HL-60/S4 (cell line): ENCODE measurements around the gene ADH7.

Experiments
- in situ Hi-C: fragments of 300-500 bp; cut with MboI; formaldehyde crosslinking; loops from 2 replicates; pipeline ENCODE4 v1.14.3; 2022; ENCODE audit warnings: low sequenced_read_pairs

Gene ADH7

DNA sequence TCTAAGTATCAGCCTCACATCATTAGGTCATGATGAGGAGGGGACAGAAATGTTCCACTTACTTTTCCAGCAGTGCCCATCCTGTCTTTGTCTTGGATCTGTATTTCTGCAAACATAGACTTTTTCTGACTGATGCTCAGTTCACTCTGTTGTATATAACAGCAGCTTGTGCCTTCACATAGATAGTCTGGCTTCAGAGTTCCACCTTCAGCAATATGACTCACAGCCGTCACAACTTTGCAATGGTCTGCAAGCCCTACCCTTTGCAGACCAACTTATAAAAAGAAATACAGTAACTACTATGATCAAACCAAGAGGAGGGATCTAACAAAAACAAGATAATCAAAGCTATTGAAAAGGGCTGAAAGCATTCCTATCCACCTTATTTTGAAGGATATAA is at the start of gene ADH7:
TSS of gene ADH7 (minus strand) at position 189 of the 400 bp plus-strand sequence. CDS start at position 80, 109 bp downstream.
- in situ Hi-C loops = no loop called here

DNA sequence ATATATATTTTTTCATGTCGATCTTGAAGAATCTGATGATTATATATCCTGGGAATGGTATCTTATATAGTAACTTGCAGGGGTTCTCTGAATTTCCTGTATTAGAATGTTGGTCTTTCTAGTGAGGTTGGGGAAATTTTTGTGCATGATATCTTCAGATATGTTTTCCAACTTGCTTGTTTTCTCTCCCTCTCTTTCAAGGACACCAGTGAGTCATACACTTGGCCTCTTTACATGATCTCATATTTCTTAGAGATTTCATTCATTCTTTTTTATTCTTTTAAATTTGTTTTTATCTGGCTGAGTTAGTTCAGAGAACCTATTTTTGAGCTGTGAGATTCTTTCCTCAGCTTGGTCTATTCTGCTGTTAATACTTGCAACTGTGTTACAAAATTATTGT is 48.5 kb upstream of the ADH7 start:
- in situ Hi-C loops = no loop called here

DNA sequence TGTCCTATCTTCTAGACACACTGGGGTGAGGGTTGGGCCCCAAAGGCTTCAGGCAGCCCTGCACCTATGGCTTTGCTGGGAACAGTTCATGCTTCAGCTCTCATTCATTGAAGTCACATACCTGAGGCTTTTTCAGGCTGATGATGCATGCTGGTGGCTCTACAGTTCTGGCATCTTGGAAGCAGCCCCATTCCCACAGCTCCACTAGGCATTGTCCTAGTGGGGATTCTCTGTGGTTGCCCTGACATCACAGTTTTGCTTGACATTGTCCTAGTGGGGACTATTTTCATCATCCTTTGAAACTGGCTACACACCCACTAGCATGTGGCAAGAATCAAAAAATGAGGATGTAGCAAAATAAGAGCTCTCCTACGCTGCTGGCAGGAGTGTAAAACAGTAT is 38.0 kb upstream of the ADH7 start:
- in situ Hi-C loops = no loop called here

DNA sequence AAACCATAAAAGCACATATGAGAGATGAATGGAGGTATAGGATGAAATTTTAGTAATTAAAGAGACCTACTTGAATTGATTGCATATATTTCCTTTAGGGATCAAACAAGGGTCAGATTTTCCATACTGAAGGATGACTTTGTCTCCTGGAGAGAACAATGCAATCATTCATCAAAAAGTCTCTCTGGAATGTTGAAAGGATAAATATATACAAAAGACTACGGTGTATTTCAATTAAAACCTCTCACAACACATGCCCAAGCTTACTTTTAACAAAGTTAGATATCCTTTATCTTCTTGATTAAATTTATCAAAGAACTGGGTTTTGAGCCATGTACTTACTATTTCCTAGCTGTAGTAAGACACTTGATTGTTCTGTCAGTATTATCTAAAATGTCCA is 36.8 kb upstream of the ADH7 start:
- in situ Hi-C loops = no loop called here

DNA sequence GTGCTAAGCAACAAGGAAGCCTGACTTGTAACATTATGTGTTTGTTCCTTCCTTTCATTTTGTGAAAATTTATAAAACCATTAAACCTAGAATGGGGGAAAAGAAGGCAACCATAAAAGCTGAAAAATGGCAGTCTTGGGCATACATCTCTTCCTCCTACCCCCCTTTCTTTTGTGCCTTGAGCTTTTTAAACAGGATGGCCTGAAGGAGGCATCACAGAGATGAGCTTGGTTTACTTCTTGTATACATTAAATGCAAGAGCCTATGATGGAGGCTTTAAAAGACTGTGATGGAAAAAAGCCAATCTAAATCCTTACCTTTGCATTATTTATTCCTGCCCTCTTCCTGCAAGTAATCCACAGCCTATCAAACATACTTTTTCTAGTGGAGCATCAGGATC is 36.2 kb upstream of the ADH7 start:
- in situ Hi-C loops = no loop called here

DNA sequence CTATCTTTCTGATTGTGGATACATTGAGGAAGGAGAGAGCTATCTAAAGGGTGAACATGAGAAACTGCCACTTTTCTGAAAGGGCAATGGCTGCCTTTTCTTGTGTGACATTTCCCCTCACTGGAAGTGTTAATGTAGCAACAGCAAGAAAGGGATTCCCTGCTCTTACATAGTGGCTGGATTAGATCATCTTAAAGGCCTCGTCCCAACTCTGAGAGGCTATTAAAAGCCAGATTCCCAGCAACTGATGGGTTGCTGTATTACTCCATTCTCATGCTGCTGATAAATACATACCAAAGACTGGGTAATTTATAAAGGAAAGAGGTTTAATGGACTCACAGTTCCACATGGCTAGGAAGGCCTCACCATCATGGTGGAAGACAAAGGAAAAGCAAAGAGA is 33.7 kb upstream of the ADH7 start:
- in situ Hi-C loops = no loop called here

DNA sequence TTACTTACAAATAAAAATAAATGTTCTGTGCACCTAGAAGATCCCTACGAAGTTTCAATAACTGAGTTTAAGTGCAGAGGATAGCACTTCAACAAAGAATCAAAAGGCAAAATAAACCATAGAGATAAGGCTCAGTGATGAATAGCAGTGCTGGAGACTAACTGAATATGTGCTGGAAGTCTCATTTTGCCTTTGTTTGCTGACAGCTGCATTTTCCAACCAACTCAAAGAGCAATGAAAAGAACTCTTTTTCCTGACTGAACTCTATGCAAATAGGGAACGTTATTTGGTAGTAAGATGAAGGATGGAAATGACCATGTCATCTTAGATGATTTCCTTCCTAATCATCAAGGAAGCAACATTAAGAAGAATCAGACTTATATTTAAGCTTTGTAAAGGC is 32.7 kb upstream of the ADH7 start:
- in situ Hi-C loops = no loop called here

DNA sequence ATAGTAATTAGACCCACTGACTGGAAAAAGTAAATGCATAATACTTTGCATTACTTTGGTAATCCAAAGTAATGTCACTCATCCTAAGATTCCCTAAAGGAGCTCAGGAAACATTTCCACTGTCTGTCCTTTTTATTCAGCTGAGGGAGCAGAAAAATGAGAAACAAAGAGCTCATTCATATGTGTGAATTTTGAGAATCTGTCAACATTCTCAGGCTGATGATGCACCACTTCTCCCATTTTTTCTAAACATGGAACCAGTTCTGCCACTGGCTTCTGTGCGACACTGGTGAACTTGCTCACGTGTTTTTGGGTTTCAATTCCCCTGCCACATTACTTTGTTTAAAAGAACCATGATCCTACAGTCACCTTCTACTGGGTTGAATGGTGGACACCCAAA is 28.4 kb upstream of the ADH7 start:
- in situ Hi-C loops = no loop called here

DNA sequence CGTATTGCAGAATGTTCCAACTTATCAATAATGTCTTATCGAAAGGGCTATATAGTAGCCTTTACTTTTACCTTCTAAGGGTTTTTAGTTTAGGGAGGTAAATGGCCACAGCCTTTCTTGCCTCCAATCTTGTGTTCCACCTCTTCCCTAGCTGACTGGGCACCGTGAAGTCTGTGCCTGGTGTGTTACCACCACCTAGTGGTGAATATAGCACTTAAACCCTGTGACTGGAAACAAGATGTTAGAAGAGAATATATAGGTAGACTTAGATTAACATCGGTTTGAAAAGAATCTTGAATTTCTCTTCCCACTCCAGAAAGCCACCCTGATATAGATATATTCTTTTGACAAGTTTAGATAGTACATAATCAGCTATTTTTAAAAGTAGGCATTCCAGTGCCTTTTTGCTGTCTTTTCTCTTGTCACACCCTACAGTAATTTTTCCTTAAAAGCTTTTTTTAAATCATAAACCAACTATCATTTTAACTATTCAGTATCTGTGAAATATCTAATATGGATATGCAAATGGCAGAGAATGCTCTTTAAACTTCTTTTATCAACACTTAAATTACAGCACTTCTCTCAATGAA is 27.8 kb upstream of the ADH7 start:
- in situ Hi-C loops = no loop called here

DNA sequence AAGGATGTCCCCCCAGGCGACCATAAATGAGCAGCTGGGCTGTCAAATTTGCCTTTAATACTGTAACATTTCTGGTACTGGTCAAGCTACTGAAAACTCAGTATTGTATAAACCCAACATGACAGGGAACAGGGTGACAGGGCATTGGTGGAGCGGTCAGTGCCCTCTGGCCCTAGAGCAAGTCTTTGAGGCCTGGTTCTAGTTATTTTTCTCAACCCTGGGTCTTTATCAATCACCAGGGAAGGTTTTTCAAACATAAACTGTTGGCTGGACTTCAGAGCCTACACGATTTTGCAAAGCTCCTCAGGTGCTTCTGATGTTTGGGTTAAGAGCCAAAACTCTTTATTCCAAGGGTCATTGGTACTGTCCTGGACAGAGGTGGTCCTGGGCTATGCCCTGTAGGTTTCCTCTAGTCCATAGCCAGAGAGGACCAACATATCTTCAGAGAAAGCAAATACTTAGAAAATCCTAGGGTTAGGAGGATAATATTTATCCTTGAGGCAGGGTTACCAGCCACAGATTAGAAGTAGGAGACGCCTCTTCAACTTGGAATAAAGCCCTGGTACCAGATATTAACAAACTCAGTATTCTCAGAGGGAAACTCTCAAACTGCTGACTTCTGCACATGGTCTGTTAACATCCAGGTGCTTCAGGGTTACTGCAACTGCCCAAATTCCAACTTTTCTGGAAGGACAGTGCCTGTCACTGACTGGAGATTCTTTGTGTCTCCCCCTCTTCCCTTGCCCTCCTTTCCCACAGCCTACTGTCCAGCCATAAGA is 26.7 kb upstream of the ADH7 start:
- in situ Hi-C loops = no loop called here

DNA sequence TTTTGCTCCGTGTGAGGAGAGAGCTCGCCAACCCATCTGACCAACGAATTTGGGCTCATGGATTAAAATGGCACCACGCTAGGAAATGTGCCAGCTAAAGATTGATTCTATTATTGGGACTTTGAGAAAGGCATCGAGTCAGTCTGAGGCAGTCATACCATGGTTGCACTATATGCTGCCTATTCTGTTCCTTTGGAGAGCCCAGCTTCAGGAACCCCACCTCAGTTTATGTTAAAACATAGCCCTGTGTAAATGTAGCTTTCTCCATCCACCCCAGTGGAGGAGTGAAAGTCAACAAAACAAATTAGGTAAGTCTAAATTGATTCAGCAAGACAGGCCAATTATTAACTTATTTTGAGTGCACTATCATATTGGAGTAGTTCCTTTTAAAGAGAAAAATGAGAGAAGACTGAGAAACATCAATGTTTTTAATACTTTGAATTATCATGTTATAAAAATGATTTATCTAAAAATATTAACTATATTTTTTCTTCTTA is 24.5 kb upstream of the ADH7 start:
- in situ Hi-C loops = no loop called here

DNA sequence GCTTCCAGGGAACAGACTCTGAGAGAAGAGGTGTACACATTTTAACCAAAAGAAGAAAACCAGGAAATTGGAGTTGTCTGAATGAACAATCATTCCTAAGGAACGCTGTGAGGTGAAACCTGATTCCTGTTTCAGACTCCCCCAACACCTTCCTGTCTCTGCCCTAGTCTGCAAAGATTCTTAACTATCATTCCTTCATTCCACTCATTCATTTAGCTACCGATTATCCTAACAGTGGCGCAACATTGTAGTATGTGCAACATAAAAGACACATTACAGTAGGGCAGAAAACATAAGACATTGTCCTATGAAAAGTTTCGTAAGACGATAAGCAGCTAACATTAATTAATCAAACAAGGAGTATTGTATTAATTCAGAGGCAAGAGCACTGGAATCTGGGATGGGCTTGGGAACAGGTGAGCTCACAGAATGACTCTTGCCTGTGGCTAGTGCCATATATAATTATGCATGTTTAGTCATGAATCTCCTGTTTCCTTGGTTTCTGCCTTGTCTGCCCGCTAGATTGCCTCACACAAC is 23.8 kb upstream of the ADH7 start:
- in situ Hi-C loops = no loop called here

DNA sequence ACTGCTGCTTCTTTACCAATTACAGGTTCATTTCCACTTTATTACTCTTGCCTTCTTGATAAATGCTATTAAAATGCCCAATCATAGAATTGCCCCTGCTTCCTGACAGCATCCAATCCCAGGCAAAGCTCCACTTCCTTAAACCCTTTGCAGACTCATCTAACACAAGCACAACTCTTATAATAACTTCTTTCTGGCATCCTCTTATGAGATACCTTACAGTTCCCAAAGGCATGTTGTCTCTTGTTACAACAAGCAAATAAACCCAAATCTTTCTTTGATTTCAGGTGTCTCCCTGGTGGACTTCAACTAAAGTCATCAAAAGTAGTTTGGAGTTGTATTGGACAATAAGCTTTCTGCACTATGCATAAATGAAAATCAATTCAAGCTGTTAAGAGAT is 22.5 kb upstream of the ADH7 start:
- in situ Hi-C loops = no loop called here

DNA sequence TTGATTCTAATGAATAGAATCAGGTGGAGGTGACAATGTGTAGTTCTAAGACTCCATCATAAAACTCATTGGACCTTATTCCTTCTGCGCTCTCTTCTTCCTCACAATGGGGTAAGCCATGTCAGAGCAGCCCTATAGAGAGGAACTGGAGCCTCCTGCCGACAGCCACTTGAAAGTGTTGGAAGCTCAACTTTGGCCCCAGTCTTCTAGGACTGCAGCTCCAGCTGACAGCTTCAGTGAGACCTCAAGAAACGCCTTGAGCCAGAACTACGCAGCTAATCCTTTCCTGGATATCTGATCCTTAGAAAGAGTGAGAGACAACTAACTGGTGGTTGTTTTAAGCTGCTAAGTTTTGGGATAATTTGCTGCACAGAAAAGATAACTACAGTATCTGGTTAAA is 22.1 kb upstream of the ADH7 start:
- in situ Hi-C loops = no loop called here

DNA sequence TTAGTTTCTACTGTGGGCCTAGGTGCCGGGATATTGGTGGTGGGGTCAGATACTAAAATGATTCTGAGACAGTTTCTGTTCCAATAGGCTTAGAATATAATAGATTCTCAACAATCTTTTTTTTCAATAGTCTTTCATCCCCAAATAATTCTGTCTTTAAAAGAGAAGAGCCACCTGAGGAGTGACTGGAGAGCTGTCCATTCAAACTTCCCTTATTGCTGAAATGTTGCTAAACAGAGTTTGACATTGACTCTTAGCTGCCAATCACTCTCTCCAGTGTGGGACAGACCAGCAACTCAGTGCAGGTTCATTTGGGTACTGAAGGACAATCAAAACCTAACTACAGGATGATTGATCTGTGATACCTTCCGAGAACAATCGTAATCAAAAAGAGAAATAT is 12.4 kb upstream of the ADH7 start:
- in situ Hi-C loops = no loop called here

DNA sequence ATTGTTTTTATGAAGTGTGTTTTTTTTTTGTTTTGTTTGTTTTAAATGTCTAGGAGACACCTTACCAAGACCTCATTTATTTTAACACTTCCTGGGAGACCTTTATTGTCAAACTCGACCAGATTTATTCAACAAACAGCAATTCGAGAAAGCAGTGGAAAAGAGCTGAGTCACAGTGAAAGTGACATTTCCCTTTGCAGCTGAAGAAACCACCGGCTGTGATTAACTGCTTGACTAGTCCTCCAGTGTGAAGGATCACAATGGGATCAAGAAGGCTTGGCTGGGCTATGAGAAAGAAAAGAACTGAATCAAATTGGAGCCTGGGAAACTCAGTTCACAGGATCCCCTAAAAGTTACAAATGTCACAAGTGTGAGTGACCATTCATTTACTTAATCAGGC is 11.9 kb upstream of the ADH7 start:
- in situ Hi-C loops = no loop called here

DNA sequence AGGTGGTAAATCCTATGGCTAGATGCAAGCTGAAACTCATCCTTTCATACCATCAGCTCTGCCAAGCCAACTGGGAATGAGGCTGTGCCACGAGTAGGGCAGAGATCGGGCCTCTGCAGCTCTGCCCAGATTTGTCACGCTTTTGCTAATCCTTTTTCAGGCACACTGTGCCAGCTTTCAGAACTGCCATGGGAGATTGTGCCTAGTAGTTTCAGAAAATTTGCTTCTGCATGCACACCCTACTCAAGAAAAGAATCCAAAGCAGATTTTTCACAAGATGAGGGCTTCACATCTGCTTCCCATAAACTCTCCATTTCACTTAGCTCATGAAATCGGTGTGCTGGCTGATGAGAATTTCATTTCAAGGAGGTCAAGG is 3.3 kb upstream of the ADH7 start:
- in situ Hi-C loops = no loop called here

DNA sequence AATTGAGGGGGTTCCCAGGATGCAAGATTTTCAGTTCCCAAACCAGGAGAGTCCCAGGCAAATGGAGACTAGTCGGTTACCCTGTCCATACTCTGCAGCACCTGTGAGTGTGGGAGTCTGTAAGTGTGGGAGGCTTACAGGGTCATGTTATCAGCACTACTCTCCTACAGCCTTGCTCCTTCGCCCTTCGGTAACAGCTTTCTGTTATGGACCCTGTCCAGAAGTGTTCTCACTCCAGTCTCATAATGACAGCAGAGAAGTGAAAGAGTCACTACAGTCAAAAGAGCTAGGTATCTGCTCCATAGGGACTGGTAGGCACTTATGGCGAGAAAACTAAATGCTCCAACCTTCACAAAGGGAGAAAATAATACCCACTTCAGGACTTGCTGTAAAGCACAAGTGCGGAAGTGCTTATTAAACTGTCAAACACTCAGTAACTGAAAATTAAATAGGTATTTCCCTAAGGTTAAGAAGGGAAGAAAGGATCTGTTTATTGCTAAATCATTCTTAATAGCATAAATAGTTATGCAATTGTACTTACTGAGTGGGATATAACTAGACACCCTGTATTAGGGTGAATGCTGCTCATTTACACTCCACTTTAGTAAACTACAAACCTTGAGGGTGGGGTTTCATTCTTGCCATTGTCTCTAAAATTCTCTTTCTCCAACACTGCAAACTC is 2.7 kb upstream of the ADH7 start:
- in situ Hi-C loops = no loop called here

DNA sequence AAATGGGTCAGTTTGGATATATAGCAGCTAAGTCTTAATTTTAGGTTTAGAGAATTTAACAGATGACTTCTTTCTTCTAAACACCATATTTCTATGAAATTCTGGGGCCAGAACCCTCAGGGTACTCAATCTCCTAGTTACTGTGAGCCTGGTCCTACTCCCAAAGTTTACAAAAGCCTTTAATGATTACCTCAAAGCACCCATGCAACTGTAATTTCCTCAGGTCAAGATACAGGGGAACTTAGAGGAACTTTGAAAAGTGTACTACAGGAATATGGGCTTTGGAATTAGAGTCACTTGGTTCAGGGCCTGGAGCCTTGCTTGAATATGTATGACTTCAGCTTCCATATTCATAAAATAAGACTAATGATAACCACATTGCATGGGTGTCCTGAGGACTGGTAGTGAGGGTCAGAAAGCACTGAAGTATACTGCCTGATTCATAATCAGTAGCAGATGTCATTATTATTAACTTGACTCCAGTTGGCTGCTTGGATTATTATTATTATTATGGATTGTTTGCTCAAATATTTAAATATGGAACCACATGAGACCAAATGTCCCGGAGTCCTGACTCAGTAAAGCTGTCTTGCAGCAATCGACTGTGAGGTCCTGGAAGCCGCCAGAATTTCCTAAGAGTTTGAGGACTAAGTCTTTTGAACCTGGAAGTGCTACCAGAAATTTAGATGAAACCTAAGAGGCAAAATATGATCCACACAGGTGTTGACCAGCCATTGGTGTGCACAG is 2.0 kb upstream of the ADH7 start:
- in situ Hi-C loops = no loop called here

DNA sequence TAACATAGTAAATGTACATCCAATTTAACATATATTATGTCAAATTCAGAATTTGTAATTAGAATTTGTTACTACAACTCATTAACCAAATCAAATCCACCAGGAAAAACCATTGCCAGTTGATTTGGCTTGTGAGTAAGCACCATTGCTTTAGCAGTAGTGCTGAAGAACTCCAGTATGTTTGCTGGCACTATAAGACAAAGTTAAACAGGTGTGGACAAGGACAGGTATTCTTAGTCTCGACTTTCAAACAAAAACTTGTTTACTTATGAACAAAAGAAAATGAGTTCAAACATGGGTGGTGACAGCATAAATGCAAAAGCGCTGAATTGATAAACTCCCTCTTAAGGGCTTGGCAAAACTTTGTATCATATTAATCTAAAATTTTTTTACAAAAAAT is 1.3 kb upstream of the ADH7 start:
- in situ Hi-C loops = no loop called here

DNA sequence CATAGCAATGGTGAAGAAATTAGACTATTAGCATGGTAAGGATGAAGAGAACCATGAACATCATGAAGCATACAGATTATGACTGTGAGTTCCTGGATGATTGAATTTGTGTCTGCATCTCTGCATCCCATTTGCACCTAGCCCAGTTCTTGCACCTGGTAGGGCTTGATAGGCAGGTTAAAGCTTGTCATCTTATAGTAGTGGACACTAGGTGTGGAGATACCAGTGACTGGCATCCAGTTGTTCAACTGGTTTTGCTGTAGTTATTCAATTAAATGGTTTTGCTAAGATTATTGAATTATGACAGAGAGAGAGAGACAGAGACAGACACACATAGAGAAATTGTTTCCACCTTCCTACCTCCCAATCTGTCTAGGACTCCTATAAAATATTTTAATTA is 5.0 kb downstream of the ADH7 start:
- in situ Hi-C loops = no loop called here
